ENCODE results near the gene VAV1.

- no peak for TF ChIP-seq POLR2A (IDR thresholded peaks at IDR 0.05)
- no peak for TF ChIP-seq CTCF (IDR thresholded peaks at IDR 0.05)
These were observed 41.2 kb downstream of the VAV1 start for GRCh38 chr19:6813659-6814058.
